Stimulated activated CD4-positive, alpha-beta T cell treated with anti-CD3 and anti-CD28 coated beads, Interleukin-12 subunit alpha, Interleukin-12 subunit beta, amount 100 ng/mL, for 4 hours (primary cell): Measurements from ENCODE around the gene ANK3.
"Not testable (repeated sequence)": the region's sequence is repeated elsewhere in the genome, so short reads cannot be mapped to it uniquely, and the experiment has no call there.

Experiments
- DNase-seq: peaks from one replicate; pipeline ENCODE4 v3.0.0-alpha.2; 2020

ANK3 gene

DNA sequence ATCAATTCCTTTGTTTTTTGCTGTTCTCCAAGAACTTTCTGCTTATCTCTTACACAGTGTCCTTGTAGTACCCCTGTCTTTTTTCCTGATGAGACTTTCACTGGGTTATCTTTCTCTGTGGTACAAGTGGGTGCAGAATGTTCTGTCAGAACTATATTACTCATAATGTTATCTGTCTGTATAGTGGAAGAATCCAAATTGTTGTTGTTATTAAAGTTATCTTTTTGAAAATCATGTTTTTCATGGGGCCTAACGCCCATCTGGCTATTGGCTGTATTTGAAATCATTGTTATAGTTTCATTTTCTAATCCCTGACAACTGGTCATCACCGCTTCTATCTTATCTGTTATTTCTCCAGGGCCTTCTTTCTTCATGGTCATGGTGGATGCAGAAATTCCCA lies 320.4 kb downstream of the ANK3 start:
- no peak for DNase-seq

DNA sequence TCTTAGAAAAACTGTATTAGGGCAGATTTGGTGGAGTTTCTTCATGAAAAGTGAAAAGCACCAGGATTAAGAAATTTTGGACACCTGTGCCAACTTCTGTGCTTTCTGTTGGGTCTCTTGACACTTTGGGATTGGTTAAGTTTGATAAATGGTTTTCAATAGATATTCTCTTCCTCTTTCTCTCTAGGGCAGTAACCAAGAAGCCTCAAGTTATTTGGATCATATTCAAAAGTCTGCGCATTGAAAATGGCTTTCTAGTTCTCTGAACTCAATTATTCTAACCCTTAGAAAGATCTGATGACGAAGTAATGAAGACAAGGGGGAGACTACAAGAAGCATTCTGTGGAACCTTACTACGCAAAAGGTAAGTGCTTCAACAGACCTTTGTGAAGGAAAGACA lies 339.3 kb downstream of the ANK3 start:
- DNase-seq: no peak

DNA sequence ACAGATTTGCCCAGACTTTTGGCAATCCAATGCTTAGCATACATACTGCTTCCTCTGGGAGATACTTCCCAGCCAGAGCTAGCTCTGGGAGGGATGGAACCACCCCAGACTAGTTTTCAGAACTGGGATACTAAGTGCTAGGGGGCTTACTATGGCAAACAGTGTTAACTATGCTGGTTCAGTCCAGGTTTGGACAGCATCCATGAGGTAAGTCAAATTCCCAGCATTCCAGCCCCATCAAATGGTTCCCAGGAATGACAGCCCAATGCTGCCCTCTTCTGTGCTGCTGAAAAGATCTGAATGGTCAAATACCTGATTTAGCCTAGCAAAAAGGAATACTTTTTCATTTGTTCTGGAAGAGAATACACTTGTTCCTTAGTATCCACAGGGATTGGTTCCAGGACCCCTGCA lies 341.6 kb downstream of the ANK3 start:
- DNase-seq: no peak

DNA sequence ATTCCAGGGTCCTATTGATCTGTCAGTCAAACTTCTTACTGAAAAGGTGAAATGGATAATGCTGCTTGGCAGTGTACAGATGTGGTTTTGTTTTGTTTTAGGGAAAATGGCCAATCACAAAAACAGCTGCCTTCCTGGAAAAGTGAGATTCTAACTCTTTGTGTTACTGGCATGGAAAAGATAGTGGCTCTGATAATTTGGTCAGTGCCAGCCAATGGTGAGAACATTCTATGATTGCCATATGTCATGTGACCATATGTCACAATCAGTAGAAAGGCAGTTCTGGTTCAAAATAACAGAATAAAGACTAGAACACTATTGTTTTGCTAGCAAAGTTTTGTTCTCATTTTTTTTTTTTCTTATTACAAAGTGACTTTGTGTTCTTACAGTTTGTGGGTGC lies 344.1 kb downstream of the ANK3 start:
- DNase-seq: no peak

DNA sequence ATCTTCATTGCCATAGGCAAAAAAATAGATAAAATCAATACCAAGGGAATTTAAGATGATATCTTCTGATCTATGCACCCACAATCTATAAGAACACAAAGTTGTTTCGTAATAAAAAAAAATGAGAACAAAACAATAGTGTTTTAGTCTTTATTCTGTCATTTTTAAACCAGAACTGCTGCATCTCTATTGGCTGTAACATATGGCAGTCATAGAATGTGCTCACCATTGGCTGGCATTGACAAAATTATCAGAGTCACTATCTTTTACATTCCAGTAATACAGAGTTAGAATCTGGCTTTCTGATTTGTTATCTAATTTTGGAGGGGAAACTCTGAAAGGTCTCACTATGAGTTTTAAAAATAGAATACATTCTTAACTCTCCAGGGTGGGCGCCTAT lies 344.7 kb downstream of the ANK3 start:
- DNase-seq: no peak

DNA sequence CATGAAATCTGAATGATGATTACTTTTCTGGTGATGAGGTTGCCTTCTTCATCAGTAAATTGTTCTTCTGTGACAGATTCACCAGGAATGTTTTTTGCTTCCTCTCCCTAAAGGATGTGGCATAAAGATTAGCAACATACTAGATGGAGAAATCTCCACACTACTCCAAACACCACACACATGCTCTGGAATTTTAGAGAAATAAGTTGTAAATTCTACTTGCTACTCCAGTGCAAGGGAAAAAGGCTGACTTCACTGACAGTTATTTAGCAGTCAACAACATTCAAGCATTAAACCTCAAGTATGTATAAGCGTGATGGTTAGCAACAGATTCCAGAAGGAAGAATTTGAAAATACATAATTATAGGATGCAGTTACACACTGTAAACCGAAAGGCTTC lies 345.4 kb downstream of the ANK3 start:
- no peak for DNase-seq

DNA sequence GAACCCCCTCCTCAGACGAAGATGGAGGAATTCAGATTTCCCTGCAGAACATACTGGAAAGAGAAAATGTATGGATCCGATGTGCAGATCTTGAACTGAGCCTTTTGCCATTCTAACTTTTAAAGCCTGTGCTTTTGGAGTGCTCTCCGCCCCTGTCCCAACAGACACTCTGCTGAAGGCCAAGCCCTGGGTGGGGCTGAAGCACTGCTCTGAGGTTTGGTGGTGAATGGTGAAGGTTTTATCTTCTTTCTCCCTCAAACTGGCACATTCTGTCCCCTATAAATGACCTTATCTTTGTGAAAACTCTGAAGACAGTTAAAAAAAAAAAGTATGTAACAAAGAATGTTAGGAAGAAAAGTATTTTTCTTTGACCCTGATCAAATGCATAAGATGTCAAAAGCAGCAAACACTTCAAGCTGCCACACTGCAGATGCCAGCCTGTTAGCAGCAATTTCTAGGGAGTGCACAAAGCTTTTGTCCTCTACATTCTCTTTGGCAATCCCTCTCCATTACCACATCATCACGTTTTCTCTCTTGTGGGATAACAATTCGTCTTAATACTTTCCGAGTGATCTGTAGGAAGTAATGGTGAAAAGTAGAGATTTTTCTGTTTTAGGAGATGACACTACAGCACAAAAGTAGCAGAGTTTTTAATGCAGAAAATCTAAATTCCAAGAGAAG lies 346.0 kb downstream of the ANK3 start:
- DNase-seq: no peak

DNA sequence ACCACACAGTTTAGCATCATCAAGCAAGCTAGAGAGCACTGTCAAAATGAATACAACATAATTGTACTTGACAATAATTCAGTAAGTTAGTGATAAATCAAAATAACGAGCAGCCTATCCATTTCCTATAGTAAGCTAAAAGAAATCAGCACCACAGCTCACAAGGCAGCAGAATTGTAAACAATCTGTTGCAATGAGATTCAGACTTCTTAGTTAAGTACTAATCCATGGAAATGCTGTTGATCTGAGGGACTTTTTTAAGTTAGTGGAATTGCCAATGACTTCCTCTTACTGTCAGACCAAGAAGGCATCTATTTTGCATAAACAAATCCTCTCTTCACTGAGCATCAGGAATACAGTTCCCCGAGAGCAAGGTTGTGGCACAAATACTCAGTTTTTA lies 346.8 kb downstream of the ANK3 start:
- DNase-seq: no peak

DNA sequence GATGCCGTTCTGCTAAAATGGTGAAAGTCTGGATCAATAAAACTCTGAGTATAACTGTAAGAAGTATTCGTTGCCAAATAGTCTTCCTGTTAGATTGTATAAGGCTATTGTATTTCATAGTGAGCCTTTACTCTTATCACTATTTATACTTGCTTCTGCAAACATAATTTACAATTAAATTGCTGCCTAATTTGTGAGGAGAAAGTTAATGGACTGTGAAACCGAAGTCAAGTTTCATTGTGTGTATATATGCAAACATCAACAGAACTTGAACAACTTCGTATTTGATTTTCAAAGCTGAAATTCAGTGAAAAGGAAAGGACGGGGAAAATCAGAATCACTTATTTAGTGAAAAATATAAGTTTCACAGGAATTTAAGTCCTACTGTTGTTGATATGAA lies 347.4 kb downstream of the ANK3 start:
- no peak for DNase-seq

DNA sequence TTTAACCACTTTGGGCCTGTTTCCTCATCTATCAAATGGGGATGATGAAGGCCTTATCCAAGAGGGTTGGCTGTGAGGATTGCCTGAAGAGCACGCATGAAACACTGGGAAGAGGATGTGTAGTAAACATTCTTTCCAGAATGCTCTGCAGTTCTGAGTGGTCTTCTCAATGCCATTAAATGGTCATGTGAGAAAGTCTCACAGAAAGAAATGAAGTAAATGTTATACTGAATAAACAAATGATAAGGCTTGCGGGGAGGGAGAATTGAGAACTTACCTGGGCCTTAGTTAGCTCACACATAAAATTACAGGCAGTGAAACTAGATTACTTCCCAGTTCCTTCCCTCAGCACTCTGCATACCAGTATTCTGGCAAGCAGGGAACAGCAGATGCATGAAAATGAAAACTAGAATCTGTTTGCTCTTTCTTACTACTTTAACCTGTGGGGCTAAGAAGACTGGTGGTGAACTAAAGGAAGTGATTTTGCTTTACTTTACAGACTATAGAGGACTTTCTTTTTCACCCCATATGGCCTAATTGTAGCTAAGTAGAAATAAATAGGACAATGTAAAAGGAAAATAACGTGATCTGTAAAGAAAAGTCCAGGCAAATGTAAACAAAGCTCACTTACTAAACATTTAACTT lies 348.1 kb downstream of the ANK3 start:
- DNase-seq: no peak

DNA sequence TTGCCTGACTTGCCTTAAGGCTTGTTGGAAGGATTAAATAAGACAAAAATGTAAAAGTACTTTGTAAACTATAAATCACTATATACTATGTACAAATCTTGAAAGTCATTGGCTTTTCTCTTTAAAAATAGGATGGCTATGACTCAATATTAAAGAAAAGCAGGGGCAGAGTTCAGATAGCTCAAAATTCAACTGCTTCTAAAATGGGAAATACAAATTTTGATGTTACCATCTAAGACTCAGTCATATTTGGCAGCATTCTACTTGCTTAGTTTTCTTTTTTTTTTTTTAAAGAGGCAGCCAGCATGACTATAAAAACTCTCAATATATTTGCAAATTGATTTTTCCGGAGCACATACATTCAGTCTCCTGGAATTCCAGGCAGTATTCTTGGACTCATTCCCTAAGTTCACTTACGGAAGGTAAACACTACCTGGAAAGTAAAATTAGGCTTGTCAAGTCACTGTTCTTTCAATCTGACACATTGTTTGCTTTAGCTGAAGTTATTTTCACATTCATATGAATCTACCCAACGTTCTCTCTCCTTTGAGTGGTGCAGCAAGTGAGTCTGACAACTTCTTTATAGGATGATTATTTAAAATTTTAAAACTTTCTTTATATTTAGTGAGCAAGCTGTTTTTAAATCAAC lies 349.5 kb downstream of the ANK3 start:
- DNase-seq: no peak

DNA sequence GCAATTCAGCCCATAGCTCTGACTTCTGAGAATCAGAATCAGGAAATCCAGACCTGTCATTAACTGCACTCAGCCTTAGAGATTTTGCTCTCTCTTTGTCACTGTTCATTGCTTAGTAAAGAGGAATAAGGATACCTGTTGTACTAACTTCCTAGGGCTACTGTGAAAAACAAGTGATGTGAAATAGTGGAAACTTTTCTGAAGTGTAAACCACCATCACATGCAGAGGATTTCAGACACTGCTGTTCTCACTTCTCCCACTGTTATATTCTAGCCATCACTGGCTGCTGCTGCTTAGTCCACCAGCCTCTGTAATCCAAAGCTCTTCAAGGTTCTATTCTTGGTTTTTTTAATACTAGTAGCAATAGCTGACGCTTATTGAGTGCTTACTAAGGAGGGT lies 353.7 kb downstream of the ANK3 start:
- no peak for DNase-seq

DNA sequence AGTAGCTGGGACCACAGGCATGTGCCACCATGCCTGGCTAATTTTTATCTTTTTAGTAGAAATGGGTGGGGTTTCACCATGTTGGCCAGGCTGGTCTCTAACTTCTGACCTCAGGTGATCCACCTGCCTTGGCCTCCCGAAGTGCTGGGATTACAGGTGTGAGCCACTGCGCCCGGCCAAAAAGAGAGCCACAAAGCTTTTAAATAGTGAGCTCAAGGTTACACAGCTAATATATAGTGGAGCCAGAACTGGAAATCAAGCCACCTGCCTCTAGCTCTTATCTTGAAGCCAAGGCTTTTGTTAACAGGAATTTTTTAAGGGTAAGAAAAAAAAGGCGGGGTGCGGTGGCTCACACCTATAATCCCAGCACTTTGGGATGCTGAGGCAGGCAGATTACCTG lies 354.3 kb downstream of the ANK3 start:
- DNase-seq: not testable (repeated sequence)

DNA sequence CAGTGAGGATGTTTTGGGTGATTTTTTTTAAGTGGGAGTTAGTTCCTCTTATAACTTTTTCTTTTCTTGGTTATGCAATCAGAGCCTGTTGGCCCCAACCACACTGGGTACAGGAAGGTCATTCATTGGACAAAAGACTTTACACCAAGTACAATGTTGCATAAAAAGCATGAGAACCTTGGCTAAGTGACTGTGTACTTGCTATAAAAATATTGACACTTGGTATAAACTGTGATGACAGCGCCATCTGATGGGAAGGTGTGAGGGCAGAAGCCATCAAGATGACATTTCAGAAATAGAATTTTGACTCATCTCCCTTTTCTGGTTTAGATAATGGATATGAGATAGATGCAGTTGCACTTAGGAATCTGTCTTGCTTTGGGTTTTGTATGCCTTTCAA lies 357.0 kb downstream of the ANK3 start:
- peak; percentile 14 for DNase-seq

DNA sequence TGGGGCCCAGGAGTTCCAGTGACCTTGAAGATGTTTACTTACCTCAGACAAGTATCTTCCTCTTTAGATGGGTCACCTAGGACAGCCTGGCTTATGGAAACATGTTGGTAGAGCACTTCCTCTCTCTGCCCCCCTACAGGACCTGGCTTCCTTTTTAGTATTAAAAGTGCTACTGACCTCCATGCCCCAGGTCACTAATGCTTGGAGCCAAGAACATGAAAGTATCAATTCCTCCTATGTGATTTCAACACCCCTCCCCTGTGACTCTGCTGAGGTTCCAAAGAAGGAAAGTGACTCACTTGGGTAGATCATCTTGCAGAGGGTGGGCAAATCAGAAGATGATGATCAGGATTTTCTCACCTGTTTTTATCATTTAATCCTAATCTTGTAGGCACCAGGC lies 358.0 kb downstream of the ANK3 start:
- no peak for DNase-seq

DNA sequence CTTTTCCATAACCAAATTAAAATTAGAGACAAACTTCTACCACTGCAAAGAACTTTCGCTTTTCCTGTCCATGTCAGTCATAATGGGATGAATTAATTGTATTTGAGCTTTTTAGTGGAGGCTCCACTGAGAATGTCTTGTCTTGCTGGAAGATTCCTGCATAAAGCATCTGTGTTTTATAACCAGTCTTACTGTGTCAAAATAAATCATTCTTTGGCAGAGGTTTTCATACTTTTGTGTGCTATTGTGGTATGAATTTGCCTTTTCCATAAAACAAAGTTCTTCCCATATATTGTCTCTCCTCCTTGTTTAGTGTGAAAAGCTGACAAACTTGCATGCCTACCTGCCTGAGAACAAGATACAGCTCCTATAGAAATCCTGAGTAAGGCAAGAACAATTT lies 358.5 kb downstream of the ANK3 start:
- DNase-seq: no peak

DNA sequence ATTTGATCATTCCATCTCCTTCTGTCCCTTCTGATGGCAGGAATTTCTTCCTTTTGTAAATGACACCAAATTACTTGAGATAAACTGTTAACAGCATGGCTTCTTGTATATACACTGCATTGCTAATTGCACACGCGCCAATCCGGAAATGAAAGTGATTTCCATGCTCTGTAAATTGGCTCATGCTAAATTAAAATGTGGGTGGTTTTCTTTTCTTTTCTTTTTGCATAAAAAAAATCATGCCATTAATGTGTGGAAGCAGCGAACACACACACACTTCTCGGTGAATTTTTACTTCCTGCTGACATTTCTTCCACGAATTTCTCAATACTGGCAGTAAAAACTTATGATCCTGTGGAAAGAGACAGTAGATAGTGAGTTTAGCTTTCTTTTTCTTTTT lies 360.2 kb downstream of the ANK3 start:
- no peak for DNase-seq

DNA sequence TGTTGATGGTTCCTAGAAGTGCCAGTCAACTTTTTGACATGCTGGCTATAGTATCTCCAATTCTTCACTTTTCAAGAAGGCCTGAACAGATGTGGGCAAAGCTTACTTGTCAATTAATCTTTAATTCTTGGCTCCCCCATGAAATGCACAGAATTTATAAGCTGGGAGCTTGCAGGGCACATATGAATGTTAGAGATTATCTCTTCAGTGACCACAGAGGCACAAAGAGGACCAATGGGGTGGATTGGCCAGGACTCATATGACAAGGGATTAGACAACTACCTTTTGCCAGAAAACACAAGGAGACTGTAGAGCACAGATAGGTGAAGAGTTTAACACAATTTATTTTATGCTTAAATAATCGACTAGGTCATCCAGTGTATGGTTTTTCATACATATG lies 361.6 kb downstream of the ANK3 start:
- DNase-seq: no peak

DNA sequence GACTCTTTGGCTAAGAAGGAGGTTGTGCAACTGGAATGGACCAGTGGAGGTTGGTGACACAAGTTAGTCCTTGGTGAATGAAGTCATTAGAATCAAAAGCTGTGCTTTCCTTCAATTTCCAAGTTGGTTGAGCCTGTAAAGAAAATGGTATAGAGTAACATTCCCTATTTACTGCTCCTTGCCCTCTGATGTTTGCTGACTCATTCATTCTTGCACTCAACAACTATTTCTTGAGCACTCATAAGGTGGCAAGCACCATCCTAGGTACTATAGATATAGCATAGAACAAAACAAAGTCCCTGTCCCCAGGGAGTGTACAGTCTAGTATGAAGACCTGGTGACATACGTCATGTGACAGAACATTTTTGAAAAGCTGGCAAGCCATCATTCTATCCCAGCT lies 364.4 kb downstream of the ANK3 start:
- DNase-seq: no peak

DNA sequence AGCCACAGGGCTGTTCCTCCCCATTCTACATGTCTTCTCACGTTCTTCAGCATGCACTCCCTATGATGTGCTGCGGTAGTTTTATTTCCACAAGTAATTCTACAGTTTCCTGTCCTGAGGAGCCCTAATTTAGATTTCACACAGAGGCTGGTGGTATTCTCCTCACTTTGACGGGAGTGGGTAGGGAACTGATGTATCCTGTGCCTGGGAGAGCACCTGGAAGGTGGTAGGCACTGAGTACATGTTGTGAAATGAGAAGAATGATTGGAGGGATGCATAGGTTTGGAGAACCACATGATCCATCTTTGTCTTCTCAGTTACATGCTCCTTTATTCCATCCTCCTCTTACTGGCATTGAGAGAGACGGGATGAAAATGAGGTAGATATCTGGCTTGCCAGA lies 365.2 kb downstream of the ANK3 start:
- no peak for DNase-seq

DNA sequence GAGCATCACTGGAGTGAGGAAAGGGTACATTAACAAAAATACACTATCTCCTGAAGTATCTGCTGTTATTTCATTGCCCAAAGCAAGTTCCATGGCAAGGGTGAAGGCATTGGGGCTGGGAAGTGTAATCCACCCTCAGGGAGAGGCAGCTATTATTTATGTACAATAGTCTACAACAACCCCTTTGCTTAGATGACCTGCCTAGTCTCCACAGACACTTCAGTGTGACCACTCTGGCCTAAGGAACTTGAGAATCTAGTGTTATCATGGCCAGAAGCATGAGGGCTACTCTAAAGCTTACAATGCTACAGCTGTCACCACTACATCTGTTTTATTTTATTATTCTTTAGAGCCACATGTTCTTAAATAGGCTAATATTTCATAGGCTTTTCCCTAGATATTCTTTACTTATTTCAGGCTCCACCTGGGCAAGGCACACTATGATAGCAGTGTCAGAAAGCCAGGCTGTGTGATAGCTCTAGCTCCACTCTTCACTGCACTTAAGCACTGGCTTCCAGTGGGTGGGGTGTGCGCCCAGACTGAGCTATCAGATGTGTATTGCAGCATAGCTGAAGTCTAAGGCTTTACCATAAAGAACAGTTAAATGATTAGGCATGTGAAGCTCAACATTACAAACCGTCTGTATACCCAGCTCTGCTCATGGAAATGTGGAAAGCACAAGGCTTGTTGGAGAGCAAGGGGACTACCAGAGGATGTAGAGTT lies 366.4 kb downstream of the ANK3 start:
- no peak for DNase-seq

DNA sequence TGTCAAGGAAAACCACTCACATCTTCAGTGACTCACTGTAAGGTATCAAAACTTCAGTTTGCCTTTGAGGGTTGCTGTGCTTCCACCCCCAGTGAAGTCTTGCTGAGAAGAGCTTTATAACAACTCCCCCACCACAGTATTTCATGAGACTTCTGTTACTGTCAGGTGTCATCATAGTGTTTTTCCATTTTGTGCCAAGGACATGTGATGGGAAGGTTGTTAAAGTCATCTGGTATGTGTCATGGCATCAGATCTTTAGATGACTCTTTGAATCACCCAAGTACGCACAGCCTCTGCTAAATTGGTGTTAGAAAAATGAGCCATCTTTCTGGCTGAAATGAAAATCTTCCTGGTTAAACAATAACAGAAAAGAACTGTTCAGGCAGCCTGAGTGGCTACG lies 368.3 kb downstream of the ANK3 start:
- no peak for DNase-seq

DNA sequence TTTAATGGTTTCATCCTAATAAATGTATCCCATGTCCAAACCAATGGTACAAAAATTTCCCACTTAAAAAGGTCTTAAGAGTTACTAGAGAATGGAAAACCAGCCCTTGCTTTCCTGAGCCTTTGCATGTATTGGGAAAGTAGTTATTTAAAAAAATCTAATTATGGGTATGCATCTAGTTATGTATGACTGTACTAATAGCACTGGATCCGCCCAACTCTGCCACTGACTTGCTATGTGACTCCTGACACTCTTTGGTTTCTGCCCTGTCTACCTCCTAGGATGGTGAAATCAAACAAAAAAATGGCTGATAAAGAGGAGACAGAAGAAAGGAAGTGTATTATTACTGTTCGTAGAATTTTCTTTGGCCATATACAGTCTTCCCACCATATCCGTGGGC lies 372.9 kb downstream of the ANK3 start:
- DNase-seq: no peak
